OCI-LY1 (cell line): ENCODE measurements around the gene ACOT4.
A peak's percentile ranks its signal among the peaks of the same experiment; 100 is the strongest.
"Not testable (repeated sequence)": the region's sequence is repeated elsewhere in the genome, so short reads cannot be mapped to it uniquely, and the experiment has no call there.

Experiments
- H2AFZ ChIP-seq: fragments of 200-600 bp; sonication (generic), shearing (Covaris generic); 2 replicates; pipeline ENCODE4 v1.6.0; 2014; ENCODE audit warnings: antibody characterized with exemption, mild to moderate bottlenecking, low read length
- H3F3A ChIP-seq: fragments of 200-600 bp; sonication (generic), shearing (Covaris generic); 2 replicates; pipeline ENCODE4 v1.6.0; 2014; ENCODE audit warnings: mild to moderate bottlenecking, antibody characterized with exemption, low read length, moderate library complexity; ENCODE audit not compliant: insufficient read depth
- H3K27ac ChIP-seq: fragments of 200-600 bp; sonication (generic); 2 replicates; pipeline ENCODE4 v1.5.1; 2014; ENCODE audit warnings: low read length, mixed run types, mild to moderate bottlenecking, low read depth; ENCODE audit not compliant: poor library complexity, severe bottlenecking
- H3K27me3 ChIP-seq: fragments of 200-600 bp; sonication (generic); 2 replicates; pipeline ENCODE4 v1.6.0; 2014; ENCODE audit warnings: antibody characterized with exemption, mild to moderate bottlenecking, low read length, moderate library complexity; ENCODE audit not compliant: insufficient read depth
- H3K36me3 ChIP-seq: fragments of 200-600 bp; sonication (generic); 2 replicates; pipeline ENCODE4 v1.6.1; 2014; ENCODE audit warnings: mild to moderate bottlenecking, antibody characterized with exemption, low read length, moderate library complexity, mixed read lengths; ENCODE audit not compliant: insufficient read depth
- H3K4me1 ChIP-seq: fragments of 200-600 bp; sonication (generic); 2 replicates; pipeline ENCODE4 v1.5.1; 2014; ENCODE audit warnings: mild to moderate bottlenecking, low read length, moderate library complexity; ENCODE audit not compliant: insufficient read depth, severe bottlenecking
- H3K4me2 ChIP-seq: fragments of 200-600 bp; sonication (generic), shearing (Covaris generic); 2 replicates; pipeline ENCODE4 v1.6.1; 2014; ENCODE audit warnings: low read length
- H3K4me3 ChIP-seq: fragments of 200-600 bp; sonication (generic); 2 replicates; pipeline ENCODE4 v1.5.1; 2014; ENCODE audit warnings: low read length, low read depth, mild to moderate bottlenecking, mixed read lengths; ENCODE audit not compliant: poor library complexity, severe bottlenecking
- H3K79me2 ChIP-seq: fragments of 200-600 bp; shearing (Covaris generic); 2 replicates; pipeline ENCODE4 v1.6.1; 2016; ENCODE audit warnings: mixed run types, low read length, mixed read lengths; ENCODE audit not compliant: insufficient read depth
- H3K9ac ChIP-seq: fragments of 200-600 bp; sonication (generic), shearing (Covaris generic); 2 replicates; pipeline ENCODE4 v1.6.1; 2014; ENCODE audit warnings: mild to moderate bottlenecking, low read length, mixed read lengths
- H3K9me2 ChIP-seq: fragments of 200-600 bp; sonication (generic), shearing (Covaris generic); 2 replicates; pipeline ENCODE4 v1.6.1; 2014; ENCODE audit warnings: low read depth, mild to moderate bottlenecking, low read length, mixed read lengths
- H3K9me3 ChIP-seq: fragments of 200-600 bp; shearing (Covaris generic); 2 replicates; pipeline ENCODE4 v1.6.1; 2014; ENCODE audit warnings: low read length, mixed read lengths
- H4K20me1 ChIP-seq: fragments of 200-600 bp; sonication (generic), shearing (Covaris generic); 2 replicates; pipeline ENCODE4 v1.6.0; 2016; ENCODE audit warnings: mild to moderate bottlenecking, low read length; ENCODE audit not compliant: insufficient read depth
- CTCF ChIP-seq: fragments of 200-600 bp; sonication (generic), shearing (Covaris generic); IDR thresholded peaks from 2 replicates; pipeline ENCODE4 v1.5.1; 2017; ENCODE audit warnings: mild to moderate bottlenecking, antibody characterized with exemption, low read length, moderate library complexity, mixed read lengths
- EZH2 ChIP-seq: fragments of 200-600 bp; sonication (generic), shearing (Covaris generic); IDR thresholded peaks from 2 replicates; pipeline ENCODE4 v1.8.0; 2017; ENCODE audit warnings: borderline replicate concordance, mixed run types, mild to moderate bottlenecking, antibody characterized with exemption, low read length, moderate library complexity, mixed read lengths

ACOT4 gene

GRCh38 chr14:73567358-73567757 lies 24.3 kb upstream of the ACOT4 start:
- Histone ChIP-seq H3K4me1 (peaks cover 27% of the 10 kb centered on the region), H3K4me2 (peak overlapping the region; percentile 68; the same call in 1 of the 2 replicates), H3K36me3 (no peaks in the 10 kb centered on the region), H3F3A (peaks cover 3% of the 10 kb centered on the region; the same call in 1 of the 2 replicates), H3K27me3 (no peaks in the 10 kb centered on the region), H3K9me2 (no peaks in the 10 kb centered on the region), H2AFZ (no peak overlapping the region), H3K79me2 (no peaks in the 10 kb centered on the region), H3K9me3 (no peaks in the 10 kb centered on the region), H3K27ac (no peak overlapping the region), H3K9ac (no peak overlapping the region), H4K20me1 (no peaks in the 10 kb centered on the region), H3K4me3 (no peak overlapping the region)
- TF ChIP-seq CTCF = no peak
- no peak for TF ChIP-seq EZH2

- Histone ChIP-seq H4K20me1 (no peaks in the 10 kb centered on the region), H3K79me2 (no peaks in the 10 kb centered on the region), H3K4me3 (peak overlapping the region; percentile 62), H3K9me2 (no peaks in the 10 kb centered on the region), H3K27ac (peak overlapping the region; percentile 35), H3F3A (peaks cover 3% of the 10 kb centered on the region; the same call in 1 of the 2 replicates), H3K27me3 (no peaks in the 10 kb centered on the region), H2AFZ (no peak overlapping the region), H3K9ac (peak overlapping the region; percentile 68), H3K4me1 (peaks cover 27% of the 10 kb centered on the region), H3K36me3 (no peaks in the 10 kb centered on the region), H3K4me2 (peak overlapping the region; percentile 68), H3K9me3 (no peaks in the 10 kb centered on the region)
- TF ChIP-seq EZH2 (no peak), CTCF (no peak)
Measured at GRCh38 chr14:73567951-73568885, 23.5 kb upstream of the ACOT4 start.

- peak overlapping the region; percentile 35 for H3K27ac ChIP-seq
- H3K27me3 ChIP-seq, H3K36me3 ChIP-seq, H3F3A ChIP-seq, H3K79me2 ChIP-seq, H4K20me1 ChIP-seq, H3K9me3 ChIP-seq, H2AFZ ChIP-seq, H3K9me2 ChIP-seq: not testable (repeated sequence)
- peak overlapping the region; percentile 68 for H3K4me2 ChIP-seq
- H3K4me1 ChIP-seq = peaks cover 27% of the 10 kb centered on the region
- peak overlapping the region; percentile 62 for H3K4me3 ChIP-seq
- H3K9ac ChIP-seq = peak overlapping the region; percentile 68
Measured at GRCh38 chr14:73568886-73569184, 22.8 kb upstream of the ACOT4 start.

GRCh38 chr14:73569185-73569958 lies 22.3 kb upstream of the ACOT4 start, which contains the start of gene ACOT2:
Gene ACOT2, plus strand, starts transcription at chr14:73569213. Its CDS starts 28 bp downstream, at chr14:73569241.
- H3K79me2 ChIP-seq, H2AFZ ChIP-seq, H4K20me1 ChIP-seq, H3F3A ChIP-seq, H3K9me2 ChIP-seq, H3K9me3 ChIP-seq, H3K36me3 ChIP-seq, H3K27me3 ChIP-seq: not testable (repeated sequence)
- peak within 1 kb of the TSS; percentile 68 for H3K9ac ChIP-seq
- peaks cover 27% of the 10 kb centered on the region for H3K4me1 ChIP-seq
- H3K4me3 ChIP-seq = peak within 1 kb of the TSS; percentile 62
- peak within 1 kb of the TSS; percentile 35 for H3K27ac ChIP-seq
- H3K4me2 ChIP-seq = peak within 1 kb of the TSS; percentile 68
